IPS-NIHi7 (cell line): ENCODE results near the gene PLXNA4.
"Not testable (repeated sequence)": the region's sequence is repeated elsewhere in the genome, so short reads cannot be mapped to it uniquely, and the experiment has no call there.

Experiments
- DNase-seq: peaks from one replicate; pipeline ENCODE4 v3.0.0; 2012; ENCODE audit warnings: mixed read lengths; ENCODE audit errors: extremely low spot score

Gene PLXNA4

DNA sequence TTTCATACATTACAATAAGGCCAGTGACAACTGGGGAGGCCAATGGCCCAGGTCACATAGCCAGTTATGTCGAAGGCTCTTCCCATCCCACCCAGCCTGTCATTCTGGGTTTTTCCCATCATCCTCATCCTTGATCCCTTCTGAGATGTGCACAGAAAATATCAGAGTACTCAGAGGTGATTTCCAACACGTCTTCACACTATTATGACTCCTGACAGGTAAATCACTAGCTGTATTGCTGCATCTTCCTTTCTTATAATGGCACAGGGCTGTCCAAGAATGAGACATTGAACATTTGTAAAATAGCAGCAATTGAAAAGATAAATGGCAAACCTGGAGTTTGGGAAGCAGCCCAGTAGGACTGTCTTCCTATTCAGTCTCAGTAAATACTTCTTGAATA is 159.9 kb downstream of the PLXNA4 start:
- no peak for DNase-seq

DNA sequence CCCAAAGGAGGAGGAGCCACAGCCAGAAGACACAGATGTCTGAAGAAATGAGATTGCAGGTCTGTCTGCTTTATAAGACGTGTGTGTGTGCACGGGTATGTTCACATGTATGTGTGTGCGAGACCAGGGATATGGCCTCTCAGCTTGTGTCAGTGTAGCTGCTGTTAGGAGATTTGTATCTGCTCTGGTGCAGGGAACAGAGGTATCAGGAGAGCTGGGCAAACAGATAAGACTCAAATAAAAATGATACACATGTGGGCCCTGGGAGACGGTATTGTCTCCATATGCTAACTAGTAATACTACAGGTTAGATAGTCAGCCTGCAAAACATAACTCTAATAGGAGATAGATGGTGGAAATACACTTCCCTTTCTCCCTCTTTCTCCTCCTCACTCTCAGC is 161.0 kb downstream of the PLXNA4 start:
- DNase-seq, result no peak

DNA sequence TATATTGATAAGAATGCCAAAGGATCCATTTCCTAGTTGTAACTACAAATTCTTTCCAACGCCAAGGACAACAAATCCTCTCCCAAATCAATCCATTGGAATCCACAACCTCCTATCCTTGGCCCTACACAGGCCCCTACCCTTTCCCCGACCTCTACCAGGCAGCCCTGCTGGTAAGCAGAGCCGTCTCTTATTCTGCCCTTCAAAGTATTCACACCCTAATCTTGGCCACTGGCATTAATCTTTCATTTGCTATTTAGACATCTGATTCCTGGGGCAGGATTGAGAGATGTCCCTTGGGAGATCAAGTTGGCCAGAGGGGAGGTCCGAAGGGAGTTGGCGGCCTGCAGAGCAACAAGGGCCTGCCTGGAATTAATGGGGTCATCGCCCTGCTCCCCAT is 161.4 kb downstream of the PLXNA4 start:
- DNase-seq, result no peak

DNA sequence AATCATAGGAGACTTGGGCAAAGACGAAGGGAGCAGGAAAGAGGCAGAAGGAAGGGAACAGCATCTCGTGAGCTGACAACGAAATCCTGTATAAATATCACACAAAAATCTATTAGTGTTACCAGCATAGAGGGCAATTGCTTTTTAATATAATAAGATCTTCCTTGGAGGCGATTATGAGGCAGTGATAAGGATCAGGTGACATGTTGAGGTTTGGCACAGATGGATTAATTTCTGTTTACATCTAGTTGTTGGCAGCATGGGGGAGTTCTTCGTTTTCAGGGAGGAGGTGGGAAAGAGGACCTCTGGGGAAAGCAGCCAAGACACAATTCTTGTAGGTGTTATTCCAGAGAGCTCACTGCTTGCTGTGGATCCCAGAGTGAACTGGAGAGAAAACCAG is 163.8 kb downstream of the PLXNA4 start:
- no peak for DNase-seq

DNA sequence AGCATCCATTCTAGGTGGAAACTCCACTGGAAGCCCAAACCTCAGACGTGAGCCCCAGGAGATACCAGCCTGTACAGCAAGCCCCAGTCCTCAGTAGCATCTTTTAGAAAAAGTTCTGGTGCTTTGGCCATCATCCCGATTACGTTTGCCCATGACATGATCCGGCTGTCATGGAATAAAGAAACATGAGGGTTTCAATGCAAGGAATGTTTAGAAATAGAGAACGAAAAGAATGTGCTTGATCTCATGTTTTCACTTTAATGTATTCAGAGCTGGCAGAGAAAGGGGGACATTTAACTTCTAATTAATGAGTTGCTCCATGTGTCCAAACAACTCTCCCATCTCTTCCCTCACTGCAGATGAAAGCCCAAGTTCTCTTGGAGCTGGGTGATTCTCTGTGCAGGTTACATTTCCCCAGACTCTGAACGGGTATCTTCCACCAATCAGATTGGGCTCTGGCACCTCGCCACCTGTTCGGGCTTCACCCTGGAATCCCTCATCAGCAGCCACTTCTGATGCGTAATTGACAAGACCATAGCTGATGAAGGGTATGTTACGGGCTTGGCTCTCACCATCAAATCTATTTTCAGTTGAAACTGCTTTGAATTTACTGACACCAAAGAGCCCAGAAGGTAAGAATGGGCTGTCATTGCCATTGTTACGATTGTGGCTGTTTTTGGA is 165.3 kb downstream of the PLXNA4 start:
- DNase-seq, result no peak

DNA sequence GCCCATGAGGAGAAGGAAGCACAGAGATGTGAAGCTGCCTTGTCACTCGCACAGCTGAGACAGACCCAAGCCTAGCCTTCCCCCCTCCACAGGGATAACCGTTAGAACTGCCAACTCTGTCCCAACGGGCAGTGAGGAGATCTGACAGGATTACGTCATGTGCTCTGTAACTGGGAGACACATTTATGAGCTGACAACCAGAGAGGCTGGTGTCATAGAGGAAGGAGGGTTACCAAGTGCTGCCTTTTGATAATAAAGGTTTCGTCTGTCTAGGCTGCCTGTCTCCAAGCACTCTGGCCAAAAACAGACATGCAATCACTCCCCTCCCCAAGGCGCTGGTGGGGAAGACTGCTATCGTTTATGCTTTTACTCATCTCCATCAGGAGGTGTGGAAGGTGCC is 165.9 kb downstream of the PLXNA4 start:
- no peak for DNase-seq

DNA sequence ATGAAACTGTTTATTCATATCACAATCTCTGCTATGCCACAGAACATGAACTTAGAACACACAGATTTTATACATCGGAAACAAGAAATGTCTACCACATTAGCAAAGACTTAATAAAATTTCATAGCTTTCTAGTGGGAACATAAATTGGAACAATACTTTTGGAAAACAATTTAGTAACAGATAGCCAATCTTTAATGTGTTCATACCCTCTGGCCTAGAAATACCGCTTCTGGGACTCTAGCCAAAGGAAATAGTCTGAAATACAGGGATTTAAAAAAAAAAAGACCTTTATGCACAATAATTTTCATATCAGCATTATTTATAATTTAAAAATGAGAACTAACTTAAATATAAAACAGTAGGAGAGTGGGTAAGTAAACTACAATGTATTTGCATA is 168.5 kb downstream of the PLXNA4 start:
- DNase-seq, result no peak

DNA sequence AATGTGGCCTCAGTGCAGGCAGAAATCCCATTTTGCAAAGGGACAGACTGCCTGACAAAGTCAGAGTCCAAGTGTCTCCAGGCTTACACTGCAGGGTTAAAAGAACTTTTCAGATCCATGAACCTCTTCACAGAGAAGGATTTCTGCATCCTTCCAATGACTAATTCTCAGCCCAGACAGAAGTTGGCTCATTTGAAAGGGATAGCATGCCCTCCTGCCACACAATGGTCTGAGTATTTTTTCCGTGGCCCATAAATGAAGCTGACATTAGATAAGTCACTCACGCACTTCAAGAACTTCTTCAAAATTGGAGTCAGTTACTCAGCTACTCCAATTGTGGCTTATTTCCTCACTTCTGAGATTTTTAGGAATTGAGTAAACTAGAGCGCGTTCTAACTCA is 170.2 kb downstream of the PLXNA4 start:
- no peak for DNase-seq

DNA sequence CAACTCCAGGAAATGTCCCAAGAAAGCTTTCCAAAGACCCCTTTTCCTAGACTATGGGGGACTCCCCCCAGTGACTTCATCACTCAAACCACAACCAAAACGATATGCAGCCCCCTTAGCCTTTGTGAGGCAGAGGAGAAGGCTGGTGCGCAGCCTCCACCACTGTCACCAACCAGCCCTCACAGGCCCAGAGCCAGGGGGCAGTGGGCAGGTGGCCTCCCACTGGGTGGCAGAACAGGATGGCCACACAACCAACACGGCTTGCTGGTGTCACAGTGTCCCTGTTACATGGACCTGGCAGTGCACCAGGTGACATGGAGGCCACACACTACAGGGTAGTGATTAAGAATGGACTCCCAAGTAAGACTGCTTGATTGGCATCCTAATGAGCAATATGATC is 172.0 kb downstream of the PLXNA4 start:
- no peak for DNase-seq

DNA sequence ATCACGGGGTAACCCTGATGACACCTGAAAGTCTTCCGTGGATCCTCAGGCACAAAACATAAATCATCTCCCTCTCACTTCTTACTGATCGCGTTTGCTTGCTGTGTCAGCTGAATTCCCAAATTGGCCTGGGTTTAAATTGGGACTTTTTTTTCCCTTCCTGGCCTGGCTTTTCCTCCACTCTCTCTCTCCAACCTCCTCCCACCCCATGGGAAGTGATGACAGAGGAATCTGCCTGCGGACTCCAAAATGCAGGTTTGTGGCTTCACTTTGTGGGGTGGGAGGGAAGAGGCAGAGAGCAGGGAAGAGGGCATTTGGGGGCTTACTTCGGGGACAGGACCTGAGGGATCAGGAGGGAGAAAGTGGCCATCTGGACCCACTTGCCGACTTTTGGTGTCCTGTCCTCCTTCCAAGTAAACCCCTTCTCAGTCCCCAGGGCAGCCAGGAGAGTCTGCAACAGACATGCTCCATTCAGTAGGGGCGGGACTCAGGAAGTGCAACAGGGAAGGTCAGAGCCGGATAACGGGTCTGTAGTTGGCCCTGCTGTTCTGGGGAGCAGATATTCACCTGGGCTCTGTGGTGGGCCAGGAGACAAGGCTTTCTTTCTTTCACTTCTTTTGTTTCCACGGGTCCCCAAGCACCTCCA is 172.7 kb downstream of the PLXNA4 start:
- no peak for DNase-seq

DNA sequence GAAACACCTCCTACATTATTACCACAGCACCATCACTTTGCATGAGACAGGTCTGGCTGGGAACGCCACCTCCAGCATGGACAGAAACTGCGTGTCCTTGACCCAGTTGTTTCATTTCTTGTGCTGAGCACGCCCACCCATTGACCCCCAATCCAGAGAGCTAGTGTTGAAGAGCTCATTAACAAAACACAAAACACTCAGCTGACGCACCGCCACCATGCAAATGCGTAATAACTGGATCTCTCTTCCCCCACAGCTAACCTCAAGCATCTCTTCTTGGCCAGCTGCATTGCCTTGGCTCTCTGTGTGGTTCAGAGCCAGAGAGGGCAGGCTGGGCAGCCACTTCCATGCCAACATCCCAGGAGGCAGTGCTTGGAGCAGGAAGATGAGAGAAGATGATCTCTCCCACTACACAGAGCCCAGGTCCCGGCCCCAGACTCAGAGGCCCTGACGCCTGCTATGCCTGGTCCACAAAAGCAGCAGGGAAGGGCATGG is 173.5 kb downstream of the PLXNA4 start:
- DNase-seq, result no peak

DNA sequence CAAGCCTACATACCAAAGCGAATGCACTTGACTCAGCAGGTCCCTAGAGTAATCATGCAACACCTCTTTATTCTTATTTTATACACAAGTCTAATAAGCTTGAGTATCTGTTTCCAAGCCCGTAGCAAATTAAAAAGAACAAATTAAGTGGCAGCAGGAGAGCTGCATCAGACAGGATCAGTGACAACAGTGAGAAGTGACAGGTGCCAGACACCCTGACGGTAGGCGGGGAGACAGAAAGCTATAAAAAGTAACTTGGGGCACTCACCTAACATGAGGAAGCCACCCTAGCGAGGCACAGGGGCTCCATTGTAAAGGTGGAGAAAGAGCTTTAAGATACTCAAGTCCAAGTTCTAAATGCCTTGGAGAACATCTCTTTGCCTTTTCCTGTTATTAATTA is 174.2 kb downstream of the PLXNA4 start:
- DNase-seq, result no peak

DNA sequence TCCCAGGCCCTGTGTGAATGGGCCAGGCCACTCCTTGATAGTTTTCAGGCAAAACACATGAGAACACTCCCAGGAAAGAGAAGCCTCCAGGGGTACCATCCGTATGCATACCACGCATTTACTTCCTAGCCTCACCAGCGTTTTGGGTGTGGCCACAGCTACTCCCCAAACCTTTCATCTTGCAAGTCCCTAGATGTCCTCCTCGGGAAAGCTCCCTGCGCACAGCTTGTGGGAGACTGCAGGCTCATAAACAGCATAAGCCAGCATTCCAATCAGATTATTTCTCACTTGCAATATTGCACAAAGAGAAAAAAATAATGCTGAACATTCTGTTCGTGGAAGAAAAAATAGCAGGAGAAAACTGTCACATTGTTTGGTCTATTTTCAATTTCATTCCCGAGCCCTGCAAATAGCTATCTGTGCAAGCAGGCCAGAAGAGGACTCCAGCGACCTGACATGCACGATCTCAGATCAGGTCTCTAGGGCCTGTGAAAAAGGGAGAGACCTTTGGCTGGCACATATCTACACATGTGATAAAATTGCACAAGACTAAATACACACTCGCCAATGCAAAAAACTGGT is 175.6 kb downstream of the PLXNA4 start:
- DNase-seq, result no peak

DNA sequence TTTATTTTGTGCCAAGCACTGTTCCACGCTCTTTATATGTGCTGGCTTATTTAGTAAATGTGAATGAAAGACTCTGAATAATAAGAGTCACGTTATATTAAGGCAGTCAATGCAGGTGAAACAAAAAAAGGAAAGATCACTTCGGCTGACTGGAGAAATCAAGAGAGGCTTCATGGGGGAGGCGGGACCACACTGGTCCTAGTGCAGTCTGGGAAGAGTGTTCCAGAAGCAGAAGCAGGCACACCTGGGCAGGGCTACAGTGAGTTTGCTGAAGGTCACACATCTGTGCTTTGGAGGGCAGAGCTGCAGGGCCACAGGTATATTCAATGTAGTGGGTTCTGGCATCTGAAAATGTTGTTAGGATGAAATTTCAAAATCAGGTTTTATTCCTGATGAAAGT is 176.9 kb downstream of the PLXNA4 start:
- no peak for DNase-seq

DNA sequence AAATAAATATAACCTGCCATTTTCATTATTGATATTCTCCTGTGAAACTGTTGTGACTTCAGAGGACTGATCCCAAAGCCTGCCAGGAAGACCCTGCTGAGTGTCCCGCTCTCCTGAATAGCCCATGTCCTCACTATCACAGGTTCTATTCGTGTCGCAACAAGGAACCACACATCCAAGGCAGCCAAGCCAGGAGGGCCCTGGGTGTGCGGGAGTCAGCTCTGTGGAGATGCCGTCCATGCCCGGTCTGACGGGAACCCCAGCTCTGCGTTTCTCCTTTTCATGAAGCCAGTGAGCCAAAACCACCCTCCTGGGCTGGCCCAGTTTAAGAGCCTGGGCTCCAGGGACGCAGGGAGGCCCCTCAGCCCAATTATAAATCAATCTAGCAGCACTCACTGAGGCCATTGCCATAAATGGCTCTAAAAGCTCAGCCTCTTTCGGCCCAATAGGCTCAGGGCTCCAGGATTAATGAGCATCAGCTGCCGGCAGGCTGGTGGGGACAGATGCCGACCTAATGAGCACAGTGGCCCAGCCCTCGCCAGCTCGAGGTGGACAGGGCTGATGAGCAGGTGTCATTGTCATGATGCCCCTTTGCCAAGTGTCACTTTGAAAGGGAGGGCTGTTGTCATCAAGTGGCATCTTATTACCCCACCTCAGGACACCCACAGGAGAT is 177.9 kb downstream of the PLXNA4 start:
- no peak for DNase-seq

DNA sequence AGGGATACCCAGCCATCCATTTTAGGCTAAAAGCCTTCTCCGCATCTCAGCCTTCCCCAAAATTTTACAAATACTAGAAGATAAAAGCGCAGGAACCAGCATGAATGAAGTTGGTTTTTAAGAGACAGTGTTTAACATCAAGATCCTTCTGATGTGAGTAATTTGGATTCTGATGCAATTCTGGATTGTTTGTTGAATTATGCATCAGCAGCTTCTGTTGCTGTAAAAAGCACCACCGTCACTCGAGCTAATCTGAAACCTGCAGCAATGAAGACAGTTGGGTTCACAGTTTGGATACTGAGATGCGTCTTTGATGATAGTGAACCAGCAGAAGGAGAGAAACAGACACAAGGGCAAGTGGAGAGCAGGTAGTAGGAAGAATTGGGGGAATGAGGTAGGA is 179.2 kb downstream of the PLXNA4 start:
- no peak for DNase-seq

DNA sequence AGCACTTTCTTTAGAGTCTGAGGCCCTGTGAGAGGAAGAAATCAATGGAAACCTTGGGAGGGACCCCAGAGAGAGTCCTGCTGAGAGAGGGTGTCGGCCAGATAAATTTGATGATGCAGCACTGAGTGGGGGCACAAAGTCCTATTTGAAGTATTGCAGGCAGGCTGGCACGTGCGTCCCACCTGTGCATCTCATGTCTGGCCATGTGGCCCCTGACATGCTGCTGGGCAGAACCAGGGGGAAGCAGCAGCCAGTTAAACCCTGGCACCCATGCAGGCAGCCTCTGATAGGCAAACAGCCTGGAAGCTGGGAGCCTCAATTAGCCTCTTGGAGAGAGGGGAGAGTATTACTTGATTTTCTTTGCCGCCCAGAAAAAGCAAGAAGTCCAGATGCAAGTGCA is 180.9 kb downstream of the PLXNA4 start:
- DNase-seq, result no peak

DNA sequence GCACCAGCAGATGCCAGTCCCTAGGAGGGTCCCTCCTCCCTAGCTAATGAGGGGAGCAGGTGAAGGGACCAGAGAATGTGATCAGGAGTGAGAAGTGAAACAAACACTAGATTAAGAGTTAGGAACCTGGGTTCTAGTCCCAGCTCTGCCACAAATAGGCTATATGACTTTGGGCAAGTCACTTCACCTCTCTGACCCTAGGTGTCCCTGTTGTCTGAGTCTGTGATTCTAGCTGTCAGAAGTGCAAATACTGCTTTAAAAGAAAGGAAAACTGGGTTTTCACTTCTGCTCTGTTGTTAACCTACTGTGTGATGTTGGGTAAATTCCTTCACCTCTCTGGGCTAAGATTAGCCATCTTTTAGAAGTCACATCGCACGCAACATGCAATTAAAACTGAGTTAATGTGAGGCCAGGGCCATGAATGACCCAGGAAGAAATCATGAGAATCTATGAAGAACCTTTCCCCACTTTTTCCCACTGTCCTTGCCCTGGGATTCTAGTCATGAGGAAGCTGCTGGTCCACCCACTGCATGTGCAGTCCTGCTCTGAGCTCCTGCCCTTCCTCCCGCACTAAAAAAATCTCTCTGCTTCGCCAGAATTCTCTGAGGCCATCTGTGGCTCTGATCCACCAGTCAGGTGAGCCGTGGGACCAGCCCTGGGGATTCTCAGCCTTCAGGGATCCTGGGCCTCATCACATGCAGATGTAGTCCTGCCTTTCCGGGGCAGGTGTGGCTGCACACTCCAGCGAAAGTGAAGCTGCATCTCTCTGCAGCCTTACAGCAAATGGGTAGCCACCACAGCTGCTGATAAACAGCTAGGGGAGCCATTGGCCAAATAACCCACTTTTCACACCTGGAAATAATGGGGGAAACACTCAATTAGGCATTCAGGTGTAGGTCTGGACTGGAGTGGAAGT is 181.7 kb downstream of the PLXNA4 start:
- DNase-seq, result no peak

DNA sequence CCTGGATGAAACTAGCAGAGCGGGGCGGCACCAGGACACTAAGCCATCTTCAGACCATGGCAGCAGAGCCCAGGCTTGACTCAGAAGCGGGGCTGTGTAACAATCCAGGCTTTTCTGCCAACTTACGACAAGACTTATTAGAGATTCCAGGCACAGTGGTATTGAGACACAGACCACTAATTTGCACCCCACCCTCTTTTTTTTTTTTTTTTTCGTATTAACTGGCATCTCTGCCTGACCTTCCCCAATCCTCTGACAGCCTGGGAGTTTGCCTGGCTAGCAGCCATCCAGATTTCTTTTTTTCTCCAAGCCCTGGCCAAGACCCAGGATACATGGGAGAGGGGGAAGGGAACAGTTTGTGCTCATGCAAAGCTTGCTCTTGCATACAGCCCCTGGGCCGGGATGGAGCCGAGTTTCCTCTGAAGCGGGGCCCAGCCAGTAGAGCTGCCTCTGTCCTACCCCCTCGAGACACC is 182.4 kb downstream of the PLXNA4 start:
- DNase-seq, result no peak

DNA sequence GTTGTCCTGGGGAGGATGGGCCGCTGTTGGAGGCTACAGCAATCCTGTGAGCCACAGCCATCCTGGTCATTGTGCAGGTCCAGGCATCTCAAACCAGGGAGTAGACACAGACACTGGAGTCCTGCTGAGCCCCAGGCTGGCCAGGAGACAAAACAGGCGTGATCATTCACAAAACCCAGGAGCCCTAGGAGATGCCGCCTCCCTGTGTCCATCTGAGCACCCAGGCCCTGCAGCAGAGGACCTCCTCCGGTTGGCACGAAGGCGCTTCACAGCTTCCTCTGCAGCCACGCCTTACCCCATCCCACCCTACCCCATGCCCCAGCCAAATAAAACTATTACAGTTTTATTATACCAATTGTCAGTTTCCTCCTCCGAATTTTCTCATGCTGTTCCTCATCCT is 183.6 kb downstream of the PLXNA4 start:
- DNase-seq, result no peak

DNA sequence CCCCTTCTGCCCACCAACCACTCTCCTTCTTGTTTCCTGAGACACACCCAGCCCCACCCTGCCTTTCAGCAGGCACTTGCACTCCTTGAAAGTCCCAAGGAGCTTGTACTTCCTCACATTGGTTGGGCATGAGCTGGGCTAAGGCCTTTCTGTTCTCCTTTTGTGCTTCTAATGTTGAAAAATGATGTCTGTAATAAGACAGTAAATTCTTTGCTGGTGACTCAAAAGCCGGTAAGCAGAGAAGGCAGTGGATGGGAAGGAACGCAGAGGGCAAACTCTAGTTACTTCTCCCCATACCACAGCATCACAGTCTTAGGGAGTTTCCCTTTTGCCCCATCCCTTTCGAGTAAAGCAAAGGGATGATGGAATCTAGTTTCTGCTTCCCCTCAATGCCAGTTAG is 185.6 kb downstream of the PLXNA4 start:
- DNase-seq, result no peak

DNA sequence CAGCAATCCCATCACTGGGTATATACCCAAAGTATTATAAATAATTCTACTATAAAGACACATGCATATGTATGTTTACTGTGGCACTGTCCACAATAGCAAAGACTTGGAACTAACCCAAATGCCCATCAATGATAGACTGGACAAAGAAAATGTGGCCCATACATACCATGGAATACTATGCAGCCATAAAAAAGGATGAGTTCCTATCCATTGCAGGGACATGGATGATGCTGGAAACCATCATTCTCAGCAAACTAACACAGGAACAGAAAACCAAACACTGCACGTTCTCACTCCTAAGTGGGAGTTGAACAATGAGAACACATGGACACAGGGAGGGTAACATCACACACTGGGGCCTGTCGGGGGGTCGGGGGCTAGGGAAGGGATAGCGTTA is 186.2 kb downstream of the PLXNA4 start:
- DNase-seq, result not testable (repeated sequence)
